ENCODE results near the gene FBRSL1. TPM values are rescaled to one million over a fixed set of nuclear protein-coding genes. Genes with fewer than 3 reads are reported as not detected.
A peak's percentile ranks its signal among the peaks of the same experiment; 100 is the strongest.

The FBRSL1 gene
- total RNA-seq, 1 experiment from 2014 or later, result 124 TPM

DNA sequence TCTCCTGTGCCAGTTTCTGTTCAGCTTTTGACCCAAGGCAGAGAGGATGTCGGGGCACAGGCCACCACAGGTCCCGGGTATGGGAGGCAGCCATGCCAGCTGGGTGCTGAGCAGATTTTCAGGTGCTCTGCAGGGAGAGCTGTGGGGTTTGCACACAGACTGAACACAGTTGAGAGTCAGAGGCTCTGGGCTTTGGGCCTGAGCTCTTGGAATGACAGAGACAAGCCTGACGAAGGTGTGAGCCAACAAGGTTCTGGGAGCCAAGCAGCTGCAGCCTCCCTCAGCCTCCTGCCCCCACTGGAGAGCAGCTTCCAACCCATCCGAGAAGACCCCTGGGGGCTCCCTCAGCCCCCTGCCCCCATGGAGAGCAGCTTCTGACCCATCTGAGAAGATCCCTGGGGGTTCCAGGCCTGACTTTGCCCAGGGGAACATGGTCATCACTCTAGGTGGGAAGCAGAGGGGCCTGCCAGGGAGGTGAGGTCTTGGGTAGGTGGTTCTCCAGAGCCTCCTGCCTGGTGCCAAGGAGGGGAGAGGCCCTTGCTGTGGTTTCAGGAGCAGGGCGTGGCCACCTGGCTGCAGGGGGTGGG, 13.8 kb downstream of the FBRSL1 start (continued):
- TF ChIP-seq, protein P1, sequence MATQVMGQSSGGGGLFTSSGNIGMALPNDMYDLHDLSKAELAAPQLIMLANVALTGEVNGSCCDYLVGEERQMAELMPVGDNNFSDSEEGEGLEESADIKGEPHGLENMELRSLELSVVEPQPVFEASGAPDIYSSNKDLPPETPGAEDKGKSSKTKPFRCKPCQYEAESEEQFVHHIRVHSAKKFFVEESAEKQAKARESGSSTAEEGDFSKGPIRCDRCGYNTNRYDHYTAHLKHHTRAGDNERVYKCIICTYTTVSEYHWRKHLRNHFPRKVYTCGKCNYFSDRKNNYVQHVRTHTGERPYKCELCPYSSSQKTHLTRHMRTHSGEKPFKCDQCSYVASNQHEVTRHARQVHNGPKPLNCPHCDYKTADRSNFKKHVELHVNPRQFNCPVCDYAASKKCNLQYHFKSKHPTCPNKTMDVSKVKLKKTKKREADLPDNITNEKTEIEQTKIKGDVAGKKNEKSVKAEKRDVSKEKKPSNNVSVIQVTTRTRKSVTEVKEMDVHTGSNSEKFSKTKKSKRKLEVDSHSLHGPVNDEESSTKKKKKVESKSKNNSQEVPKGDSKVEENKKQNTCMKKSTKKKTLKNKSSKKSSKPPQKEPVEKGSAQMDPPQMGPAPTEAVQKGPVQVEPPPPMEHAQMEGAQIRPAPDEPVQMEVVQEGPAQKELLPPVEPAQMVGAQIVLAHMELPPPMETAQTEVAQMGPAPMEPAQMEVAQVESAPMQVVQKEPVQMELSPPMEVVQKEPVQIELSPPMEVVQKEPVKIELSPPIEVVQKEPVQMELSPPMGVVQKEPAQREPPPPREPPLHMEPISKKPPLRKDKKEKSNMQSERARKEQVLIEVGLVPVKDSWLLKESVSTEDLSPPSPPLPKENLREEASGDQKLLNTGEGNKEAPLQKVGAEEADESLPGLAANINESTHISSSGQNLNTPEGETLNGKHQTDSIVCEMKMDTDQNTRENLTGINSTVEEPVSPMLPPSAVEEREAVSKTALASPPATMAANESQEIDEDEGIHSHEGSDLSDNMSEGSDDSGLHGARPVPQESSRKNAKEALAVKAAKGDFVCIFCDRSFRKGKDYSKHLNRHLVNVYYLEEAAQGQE (IDR thresholded peaks at IDR 0.05; ENCODE audit: low read depth), result no peak
- no peak for TF ChIP-seq CEBPB (IDR thresholded peaks at IDR 0.05; ENCODE audit: low read depth)

DNA sequence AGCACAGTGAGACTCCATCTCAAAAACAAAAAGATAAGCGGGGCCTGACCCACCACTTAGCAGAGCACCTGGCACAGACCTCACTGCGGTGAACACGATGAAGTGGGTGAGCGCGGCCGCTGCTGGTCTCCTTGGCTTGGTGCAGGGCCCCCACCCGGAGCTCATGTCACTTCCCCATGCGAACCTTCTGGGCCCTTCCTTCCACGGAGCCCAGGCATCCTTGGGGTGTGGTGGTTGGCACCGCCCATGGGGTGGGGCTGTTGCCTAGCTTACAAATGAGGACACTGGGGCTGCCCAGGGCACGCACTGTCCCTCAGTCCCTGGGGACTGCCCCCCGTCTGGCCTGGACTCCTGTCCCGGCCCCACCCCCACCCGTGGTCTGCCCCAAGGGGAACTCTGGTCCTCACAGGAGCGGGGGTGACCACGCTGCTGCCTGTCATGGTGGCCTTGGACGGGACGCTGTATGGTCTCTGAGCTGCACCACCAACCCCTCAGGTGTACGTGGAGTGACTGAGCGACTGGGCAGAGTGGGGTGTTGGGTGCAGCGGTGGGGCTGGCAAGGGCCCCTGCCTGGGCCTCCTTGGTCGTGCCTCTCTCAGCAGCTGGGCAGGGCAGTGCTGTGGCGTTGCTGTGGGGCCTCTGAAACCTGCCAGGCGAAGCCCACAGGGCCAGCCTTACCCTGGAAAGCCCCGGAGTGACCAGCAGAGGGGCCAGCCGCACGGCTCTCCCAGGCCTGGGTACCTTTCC, 15.3 kb downstream of the FBRSL1 start:
- Histone ChIP-seq H3K4me3 (replicated peaks in 1 of 2; ENCODE audit: low read depth in 1 of 2, low read length in 2 of 2) (no peak overlapping the region), H3K9me2 (ENCODE audit: insufficient read depth) (no peaks in the 10 kb centered on the region), H3K9me3 (ENCODE audit: control insufficient read depth in 1 of 2, insufficient read depth in 1 of 2, low read depth in 1 of 2, low read length in 2 of 2) (no peaks in the 10 kb centered on the region), H3K36me3 (ENCODE audit: control insufficient read depth in 1 of 2, insufficient read depth in 2 of 2, low read length in 2 of 2) (no peaks in the 10 kb centered on the region), H3K4me2 (ENCODE audit: low read length) (no peak overlapping the region), H3K9ac (ENCODE audit: low read length) (no peak overlapping the region), H3K27ac (ENCODE audit: low read depth, low read length) (peak overlapping the region; percentile 26; the same call in 1 of the 2 replicates), H4K20me1 (ENCODE audit: insufficient read depth) (peaks cover 13% of the 10 kb centered on the region; the same call in 1 of the 2 replicates), H2AFZ (ENCODE audit: low read depth, low read length, poor library complexity, severe bottlenecking) (no peak overlapping the region), H3K27me3 (ENCODE audit: insufficient read depth, low read length) (no peaks in the 10 kb centered on the region), H3K79me2 (ENCODE audit: insufficient read depth, low read length) (peaks cover 72% of the 10 kb centered on the region), H3K4me1 (ENCODE audit: control insufficient read depth in 1 of 2, insufficient read depth in 2 of 2, low read length in 2 of 2) (peaks cover 17 to 27% of the 10 kb centered on the region in 2 experiments)
- ChIA-PET RAD21 (ENCODE audit: low non-redundant PET in 1 of 2, low total read pairs in 2 of 2, uncharacterized antibody in 2 of 2, unreplicated experiment in 2 of 2) (no interaction called here), CTCF (no interaction called here), POLR2A (no interaction called here)
- ATAC-seq (no peak), DNase-seq (ENCODE audit: low read depth, low spot score) (no peak)
- intact Hi-C loops (cut with micrococcal nuclease), result no loop called here
- no TSS peak for BruUV-seq (replicated peaks)
- TF ChIP-seq ELF1 (IDR thresholded peaks at IDR 0.05; ENCODE audit: borderline replicate concordance, low read depth), result no peak
- TF ChIP-seq CEBPB (IDR thresholded peaks at IDR 0.05; ENCODE audit: low read depth), result no peak
- no peak for TF ChIP-seq EZH2 (IDR thresholded peaks at IDR 0.05)
- TF ChIP-seq EGR1 (IDR thresholded peaks at IDR 0.05; ENCODE audit: low read depth), result no peak
- TF ChIP-seq ZFX (IDR thresholded peaks at IDR 0.05), result no peak
